Measurements from ENCODE around the gene CHKB.
A peak's percentile ranks its signal among the peaks of the same experiment; 100 is the strongest.

The CHKB gene

GRCh38 chr22:50550395-50550794 lies 32.3 kb downstream of the CHKB start:
- Histone ChIP-seq H3K4me2 (ENCODE audit: low read length) (no peak overlapping the region), H3K9me2 (ENCODE audit: low read depth, low read length) (no peaks in the 10 kb centered on the region), H3K9me3 (ENCODE audit: low read length) (no peaks in the 10 kb centered on the region), H3K27ac (ENCODE audit: low read depth, low read length, poor library complexity, severe bottlenecking) (no peak overlapping the region), H3K4me1 (ENCODE audit: insufficient read depth, low read length, severe bottlenecking) (peaks cover 13% of the 10 kb centered on the region), H3K36me3 (ENCODE audit: insufficient read depth, low read length) (no peaks in the 10 kb centered on the region; the same call in 1 of the 2 replicates), H3K4me3 (ENCODE audit: low read depth, low read length, poor library complexity, severe bottlenecking) (no peak overlapping the region), H3K79me2 (ENCODE audit: insufficient read depth, low read length) (no peaks in the 10 kb centered on the region), H2AFZ (ENCODE audit: low read length) (no peak overlapping the region), H3K9ac (ENCODE audit: low read length) (no peak overlapping the region), H3F3A (ENCODE audit: insufficient read depth, low read length) (no peaks in the 10 kb centered on the region), H3K27me3 (ENCODE audit: insufficient read depth, low read length) (peaks cover 5% of the 10 kb centered on the region; the same call in 1 of the 2 replicates), H4K20me1 (ENCODE audit: insufficient read depth, low read length) (no peaks in the 10 kb centered on the region)
- no peak for TF ChIP-seq EZH2 (IDR thresholded peaks at IDR 0.05; ENCODE audit: borderline replicate concordance, low read length)
- TF ChIP-seq CTCF (IDR thresholded peaks at IDR 0.05; ENCODE audit: low read length) = no peak

DNA sequence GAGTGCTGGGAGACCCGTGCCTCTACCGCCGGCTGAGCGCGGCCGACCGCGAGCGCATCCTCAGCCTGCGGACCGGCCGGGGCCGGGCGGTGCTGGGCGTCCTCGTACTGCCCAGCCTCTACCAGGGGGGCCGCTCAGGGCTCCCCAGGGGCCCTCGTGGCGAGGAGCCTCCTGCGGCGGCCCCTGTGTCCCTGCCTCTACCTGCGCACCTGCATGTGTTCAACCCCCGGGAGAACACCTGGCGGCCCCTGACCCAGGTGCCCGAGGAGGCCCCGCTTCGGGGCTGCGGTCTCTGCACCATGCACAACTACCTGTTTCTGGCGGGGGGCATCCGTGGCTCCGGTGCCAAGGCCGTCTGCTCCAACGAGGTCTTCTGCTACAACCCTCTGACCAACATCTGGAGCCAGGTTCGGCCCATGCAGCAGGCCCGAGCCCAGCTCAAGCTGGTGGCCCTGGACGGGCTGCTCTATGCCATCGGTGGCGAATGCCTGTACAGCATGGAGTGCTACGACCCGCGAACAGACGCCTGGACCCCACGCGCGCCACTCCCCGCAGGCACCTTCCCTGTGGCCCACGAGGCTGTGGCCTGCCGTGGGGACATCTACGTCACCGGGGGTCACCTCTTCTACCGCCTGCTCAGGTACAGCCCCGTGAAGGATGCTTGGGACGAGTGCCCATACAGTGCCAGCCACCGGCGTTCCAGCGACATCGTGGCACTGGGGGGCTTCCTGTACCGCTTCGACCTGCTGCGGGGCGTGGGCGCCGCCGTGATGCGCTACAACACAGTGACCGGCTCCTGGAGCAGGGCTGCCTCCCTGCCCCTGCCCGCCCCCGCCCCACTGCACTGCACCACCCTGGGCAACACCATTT lies 33.5 kb downstream of the CHKB start:
- Histone ChIP-seq H3F3A (ENCODE audit: insufficient read depth, low read length) (no peaks in the 10 kb centered on the region), H3K27me3 (ENCODE audit: insufficient read depth, low read length) (peaks cover 5% of the 10 kb centered on the region; the same call in 1 of the 2 replicates), H3K79me2 (ENCODE audit: insufficient read depth, low read length) (no peaks in the 10 kb centered on the region), H4K20me1 (ENCODE audit: insufficient read depth, low read length) (no peaks in the 10 kb centered on the region), H3K4me2 (ENCODE audit: low read length) (peak overlapping the region; percentile 47), H3K9ac (ENCODE audit: low read length) (no peak overlapping the region; the same call in 1 of the 2 replicates), H3K4me3 (ENCODE audit: low read depth, low read length, poor library complexity, severe bottlenecking) (peak overlapping the region; percentile 34), H2AFZ (ENCODE audit: low read length) (no peak overlapping the region), H3K36me3 (ENCODE audit: insufficient read depth, low read length) (no peaks in the 10 kb centered on the region; the same call in 1 of the 2 replicates), H3K9me2 (ENCODE audit: low read depth, low read length) (no peaks in the 10 kb centered on the region), H3K4me1 (ENCODE audit: insufficient read depth, low read length, severe bottlenecking) (peaks cover 17% of the 10 kb centered on the region), H3K27ac (ENCODE audit: low read depth, low read length, poor library complexity, severe bottlenecking) (no peak overlapping the region), H3K9me3 (ENCODE audit: low read length) (no peaks in the 10 kb centered on the region)
- TF ChIP-seq EZH2 (IDR thresholded peaks at IDR 0.05; ENCODE audit: borderline replicate concordance, low read length) (no peak), CTCF (IDR thresholded peaks at IDR 0.05; ENCODE audit: low read length) (no peak)

GRCh38 chr22:50548040-50548920 lies 34.4 kb downstream of the CHKB start:
- Histone ChIP-seq H3K27me3 (ENCODE audit: insufficient read depth, low read length) (peaks cover 5% of the 10 kb centered on the region; the same call in 1 of the 2 replicates), H3F3A (ENCODE audit: insufficient read depth, low read length) (no peaks in the 10 kb centered on the region), H4K20me1 (ENCODE audit: insufficient read depth, low read length) (no peaks in the 10 kb centered on the region), H3K4me1 (ENCODE audit: insufficient read depth, low read length, severe bottlenecking) (peaks cover 23% of the 10 kb centered on the region), H3K9me3 (ENCODE audit: low read length) (no peaks in the 10 kb centered on the region), H2AFZ (ENCODE audit: low read length) (no peak overlapping the region), H3K27ac (ENCODE audit: low read depth, low read length, poor library complexity, severe bottlenecking) (no peak overlapping the region), H3K4me3 (ENCODE audit: low read depth, low read length, poor library complexity, severe bottlenecking) (peak overlapping the region; percentile 34), H3K79me2 (ENCODE audit: insufficient read depth, low read length) (no peaks in the 10 kb centered on the region), H3K9me2 (ENCODE audit: low read depth, low read length) (no peaks in the 10 kb centered on the region), H3K36me3 (ENCODE audit: insufficient read depth, low read length) (no peaks in the 10 kb centered on the region), H3K4me2 (ENCODE audit: low read length) (peak overlapping the region; percentile 47), H3K9ac (ENCODE audit: low read length) (no peak overlapping the region; the same call in 1 of the 2 replicates)
- TF ChIP-seq EZH2 (IDR thresholded peaks at IDR 0.05; ENCODE audit: borderline replicate concordance, low read length) = no peak
- peak; percentile 19; the same call in 1 of the 2 replicates for TF ChIP-seq CTCF (IDR thresholded peaks at IDR 0.05; ENCODE audit: low read length)
